NCI-H2029 treated with DMSO at 0.1 percent for 48 hours (cell line): ENCODE data around the gene SIRPB2.

ENCODE experiments used
- DNase-seq: peaks from one replicate; lab custom pipeline; 2025; lab: John Stamatoyannopoulos, UW

SIRPB2 gene

GRCh38 chr20:1491281-1491840 is at the start of gene SIRPB2:
TSS of gene SIRPB2 (minus strand) at chr20:1491420. CDS start at chr20:1491359, 61 bp downstream.
- DNase-seq: no peak

GRCh38 chr20:1539816-1540419 is 48.7 kb upstream of the SIRPB2 start:
- DNase-seq: no peak

GRCh38 chr20:1538655-1539054 is 47.4 kb upstream of the SIRPB2 start:
- no peak for DNase-seq

- DNase-seq: no peak
Measured at GRCh38 chr20:1537731-1538058, 46.5 kb upstream of the SIRPB2 start.

- no peak for DNase-seq
Measured at GRCh38 chr20:1536893-1537730, 45.9 kb upstream of the SIRPB2 start.

- DNase-seq: no peak
Measured at GRCh38 chr20:1535420-1536175, 44.4 kb upstream of the SIRPB2 start.

GRCh38 chr20:1534526-1534925 is 43.3 kb upstream of the SIRPB2 start:
- no peak for DNase-seq

GRCh38 chr20:1533059-1533458 is 41.8 kb upstream of the SIRPB2 start:
- no peak for DNase-seq

GRCh38 chr20:1528811-1529210 is 37.6 kb upstream of the SIRPB2 start:
- no peak for DNase-seq

- no peak for DNase-seq
Measured at GRCh38 chr20:1527923-1528322, 36.7 kb upstream of the SIRPB2 start.

GRCh38 chr20:1526896-1527295 is 35.7 kb upstream of the SIRPB2 start:
- no peak for DNase-seq

GRCh38 chr20:1526310-1526709 is 35.1 kb upstream of the SIRPB2 start:
- DNase-seq: no peak

- DNase-seq: no peak
Measured at GRCh38 chr20:1524004-1524403, 32.8 kb upstream of the SIRPB2 start.

- DNase-seq: no peak
Measured at GRCh38 chr20:1517010-1517409, 25.8 kb upstream of the SIRPB2 start.

- DNase-seq: no peak
Measured at GRCh38 chr20:1513801-1514200, 22.6 kb upstream of the SIRPB2 start.

GRCh38 chr20:1509237-1509636 is 18.0 kb upstream of the SIRPB2 start:
- no peak for DNase-seq

- DNase-seq: no peak
Measured at GRCh38 chr20:1508574-1508973, 17.4 kb upstream of the SIRPB2 start.

- no peak for DNase-seq
Measured at GRCh38 chr20:1507276-1507675, 16.1 kb upstream of the SIRPB2 start.

- no peak for DNase-seq
Measured at GRCh38 chr20:1505871-1506270, 14.7 kb upstream of the SIRPB2 start.

GRCh38 chr20:1505361-1505760 is 14.1 kb upstream of the SIRPB2 start:
- DNase-seq: no peak

GRCh38 chr20:1503564-1504227 is 12.5 kb upstream of the SIRPB2 start:
- DNase-seq: peak; percentile 65

GRCh38 chr20:1500496-1500895 is 9.3 kb upstream of the SIRPB2 start:
- no peak for DNase-seq
